GM23248 (cell line): ENCODE results near the gene ABLIM2.

Source experiments
- EZH2 ChIP-seq: fragments of 200-600 bp; sonication (generic); IDR thresholded peaks from 2 replicates; pipeline ENCODE4 v1.6.1; 2018; ENCODE audit warnings: antibody characterized with exemption, mild to moderate bottlenecking; ENCODE audit not compliant: insufficient read depth, poor library complexity, severe bottlenecking
- EZH2phosphoT487 ChIP-seq: fragments of 200-600 bp; sonication (generic); IDR thresholded peaks from 2 replicates; pipeline ENCODE4 v1.6.1; 2018; ENCODE audit warnings: antibody characterized with exemption, moderate library complexity, mild to moderate bottlenecking, low read depth; ENCODE audit not compliant: insufficient read depth

DNA sequence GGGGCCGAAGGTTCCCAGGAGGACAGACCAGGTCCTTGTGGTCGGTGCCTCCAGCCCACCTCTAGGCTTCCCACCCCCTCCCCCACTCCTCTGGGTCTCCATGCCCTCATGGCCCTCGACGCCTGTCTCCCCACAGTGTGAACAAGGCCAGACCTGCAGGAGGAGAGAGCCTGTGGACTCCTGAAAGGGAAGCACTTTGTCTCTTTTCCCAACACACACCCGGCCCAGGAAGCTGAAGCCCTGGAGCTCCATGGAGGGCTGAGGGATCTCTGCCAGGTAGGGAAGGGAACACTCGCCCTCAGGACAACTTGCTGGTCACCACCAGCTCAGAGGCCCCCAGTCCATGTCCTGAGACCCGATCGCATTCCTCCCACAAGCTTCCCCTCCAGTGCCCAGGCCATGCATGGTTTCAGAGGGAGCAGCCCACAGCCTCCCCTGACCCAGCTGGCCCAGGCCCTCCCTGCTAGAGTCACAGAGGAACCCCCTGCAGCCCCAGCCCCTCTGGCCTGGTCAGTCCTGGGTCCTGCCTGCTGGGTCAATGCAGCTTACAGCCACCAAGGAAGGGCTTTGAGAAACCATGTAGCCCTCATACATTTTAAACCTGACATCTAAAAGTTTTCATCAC is 60.8 kb downstream of the ABLIM2 start:
- no peak for TF ChIP-seq EZH2
- TF ChIP-seq EZH2phosphoT487, result no peak
